ENCODE results near the gene SNX8. TPM values are rescaled to one million over a fixed set of nuclear protein-coding genes. Genes with fewer than 3 reads are reported as not detected.

Gene SNX8
- total and polyA plus RNA-seq, 4 donors = 24.6 to 54.6 (median 45.8) TPM

DNA sequence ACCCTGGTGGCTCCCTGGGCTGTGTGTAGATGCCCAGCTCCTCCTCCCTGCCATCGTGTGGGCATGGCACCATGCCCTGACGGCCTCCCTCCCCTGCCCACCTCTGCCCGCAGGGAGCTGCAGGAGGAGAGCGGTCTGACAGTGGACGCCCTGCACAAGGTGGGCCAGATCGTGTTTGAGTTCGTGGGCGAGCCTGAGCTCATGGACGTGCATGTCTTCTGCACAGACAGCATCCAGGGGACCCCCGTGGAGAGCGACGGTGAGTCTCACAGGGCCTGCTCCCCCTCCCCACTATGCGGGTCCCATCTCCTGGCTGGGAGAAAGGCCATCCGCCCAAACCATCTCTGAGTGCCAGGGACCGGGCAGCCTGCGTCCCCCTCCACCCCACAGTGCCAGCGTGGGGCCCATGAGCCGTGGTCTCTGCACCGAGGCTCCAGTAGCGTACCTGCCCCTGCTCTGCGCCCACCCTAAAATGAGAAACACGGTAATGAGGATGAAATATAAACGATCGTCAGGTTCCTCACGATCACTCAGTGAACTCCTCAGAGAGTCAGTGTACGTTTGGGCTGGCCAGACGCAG, 64.4 kb downstream of the SNX8 start:
- WGBS, 2 donors = 85 to 90% methylated on average over 27 of the region's 27 CpGs
- peaks cover 0 to 7% (median 0%) of the 10 kb centered on the region in 5 donors for H3K4me1 ChIP-seq (ENCODE audit: control insufficient read depth in 5 of 5, insufficient read depth in 5 of 5, low read length in 5 of 5)
- H3K27ac ChIP-seq (ENCODE audit: low read depth in 1 of 2, low read length in 1 of 2) = no peak overlapping the region
- H3K36me3 ChIP-seq (ENCODE audit: control insufficient read depth in 4 of 4, insufficient read depth in 4 of 4, low read length in 4 of 4) = peaks cover 0 to 15% (median 1%) of the 10 kb centered on the region in 4 donors
- H3K27me3 ChIP-seq (ENCODE audit: control insufficient read depth in 3 of 3, insufficient read depth in 3 of 3, low read length in 2 of 3) = no peaks in the 10 kb centered on the region
- no peak overlapping the region for H3K9ac ChIP-seq (ENCODE audit: insufficient read depth in 1 of 2, low read length in 2 of 2)
- no peaks in the 10 kb centered on the region for H3K9me3 ChIP-seq (ENCODE audit: control insufficient read depth in 4 of 4, insufficient read depth in 3 of 4, low read length in 3 of 4)
- ATAC-seq (ENCODE audit: insufficient read depth, low FRiP score) = no peak
- H3K4me3 ChIP-seq = no peak overlapping the region
- TF ChIP-seq, protein P1, sequence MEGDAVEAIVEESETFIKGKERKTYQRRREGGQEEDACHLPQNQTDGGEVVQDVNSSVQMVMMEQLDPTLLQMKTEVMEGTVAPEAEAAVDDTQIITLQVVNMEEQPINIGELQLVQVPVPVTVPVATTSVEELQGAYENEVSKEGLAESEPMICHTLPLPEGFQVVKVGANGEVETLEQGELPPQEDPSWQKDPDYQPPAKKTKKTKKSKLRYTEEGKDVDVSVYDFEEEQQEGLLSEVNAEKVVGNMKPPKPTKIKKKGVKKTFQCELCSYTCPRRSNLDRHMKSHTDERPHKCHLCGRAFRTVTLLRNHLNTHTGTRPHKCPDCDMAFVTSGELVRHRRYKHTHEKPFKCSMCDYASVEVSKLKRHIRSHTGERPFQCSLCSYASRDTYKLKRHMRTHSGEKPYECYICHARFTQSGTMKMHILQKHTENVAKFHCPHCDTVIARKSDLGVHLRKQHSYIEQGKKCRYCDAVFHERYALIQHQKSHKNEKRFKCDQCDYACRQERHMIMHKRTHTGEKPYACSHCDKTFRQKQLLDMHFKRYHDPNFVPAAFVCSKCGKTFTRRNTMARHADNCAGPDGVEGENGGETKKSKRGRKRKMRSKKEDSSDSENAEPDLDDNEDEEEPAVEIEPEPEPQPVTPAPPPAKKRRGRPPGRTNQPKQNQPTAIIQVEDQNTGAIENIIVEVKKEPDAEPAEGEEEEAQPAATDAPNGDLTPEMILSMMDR (IDR thresholded peaks at IDR 0.05; ENCODE audit: control extremely low read depth, extremely low read depth) = no peak
- DNase-seq = no peak

DNA sequence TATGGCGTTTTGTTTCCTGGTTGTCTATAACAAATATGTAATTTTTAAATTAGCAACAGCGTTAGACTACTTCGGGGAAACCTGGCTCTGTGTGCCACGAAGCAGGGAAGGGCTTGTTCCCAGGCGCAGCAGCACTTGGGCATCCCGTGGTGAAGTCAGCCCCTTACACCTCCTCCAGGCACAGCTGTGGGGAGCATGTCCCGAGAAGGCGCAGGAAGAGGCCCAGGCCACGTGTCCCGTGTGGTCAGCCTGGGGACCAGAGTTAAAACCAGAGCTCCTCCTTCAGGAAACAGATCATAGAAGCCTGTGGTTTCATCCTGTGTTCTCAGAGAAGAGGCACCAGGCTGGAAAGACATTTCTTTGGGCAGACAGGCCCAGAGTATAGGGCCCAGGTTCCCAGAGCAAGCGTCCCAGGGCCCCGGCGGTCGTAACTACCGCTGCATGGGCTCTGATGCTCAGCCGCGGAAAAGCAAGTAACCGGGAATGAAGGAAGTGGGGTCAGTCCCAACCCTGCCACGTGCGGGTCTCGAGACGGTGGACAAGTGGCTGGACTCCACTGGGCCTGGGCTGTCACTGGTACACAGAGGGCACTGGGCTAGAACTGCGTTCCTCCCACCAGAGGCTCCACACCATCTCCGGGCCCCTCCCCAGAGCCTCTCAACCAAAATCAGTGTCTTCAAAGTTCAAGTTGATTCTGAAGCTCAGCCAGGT, 65.1 kb downstream of the SNX8 start:
- Histone ChIP-seq H3K4me3 (no peak overlapping the region), H3K36me3 (ENCODE audit: control insufficient read depth in 4 of 4, insufficient read depth in 4 of 4, low read length in 4 of 4) (peaks cover 0 to 9% (median 2%) of the 10 kb centered on the region in 4 donors), H3K27ac (ENCODE audit: low read depth in 1 of 2, low read length in 1 of 2) (no peak overlapping the region), H3K9me3 (ENCODE audit: control insufficient read depth in 4 of 4, insufficient read depth in 3 of 4, low read length in 3 of 4) (no peaks in the 10 kb centered on the region), H3K27me3 (ENCODE audit: control insufficient read depth in 3 of 3, insufficient read depth in 3 of 3, low read length in 2 of 3) (no peaks in the 10 kb centered on the region), H3K9ac (ENCODE audit: insufficient read depth in 1 of 2, low read length in 2 of 2) (peak overlapping the region in 1 of 2 donors; percentile 55), H3K4me1 (ENCODE audit: control insufficient read depth in 5 of 5, insufficient read depth in 5 of 5, low read length in 5 of 5) (peaks cover 0 to 7% (median 0%) of the 10 kb centered on the region in 5 donors)
- 23 to 46% methylated on average over 24 of the region's 24 CpGs for WGBS, 2 donors
- ATAC-seq (ENCODE audit: insufficient read depth, low FRiP score) = peak; percentile 56
- TF ChIP-seq, protein P1 (IDR thresholded peaks at IDR 0.05; ENCODE audit: control extremely low read depth, extremely low read depth) = no peak
- DNase-seq = peak in 2 of 3 donors; percentile 23 to 40

DNA sequence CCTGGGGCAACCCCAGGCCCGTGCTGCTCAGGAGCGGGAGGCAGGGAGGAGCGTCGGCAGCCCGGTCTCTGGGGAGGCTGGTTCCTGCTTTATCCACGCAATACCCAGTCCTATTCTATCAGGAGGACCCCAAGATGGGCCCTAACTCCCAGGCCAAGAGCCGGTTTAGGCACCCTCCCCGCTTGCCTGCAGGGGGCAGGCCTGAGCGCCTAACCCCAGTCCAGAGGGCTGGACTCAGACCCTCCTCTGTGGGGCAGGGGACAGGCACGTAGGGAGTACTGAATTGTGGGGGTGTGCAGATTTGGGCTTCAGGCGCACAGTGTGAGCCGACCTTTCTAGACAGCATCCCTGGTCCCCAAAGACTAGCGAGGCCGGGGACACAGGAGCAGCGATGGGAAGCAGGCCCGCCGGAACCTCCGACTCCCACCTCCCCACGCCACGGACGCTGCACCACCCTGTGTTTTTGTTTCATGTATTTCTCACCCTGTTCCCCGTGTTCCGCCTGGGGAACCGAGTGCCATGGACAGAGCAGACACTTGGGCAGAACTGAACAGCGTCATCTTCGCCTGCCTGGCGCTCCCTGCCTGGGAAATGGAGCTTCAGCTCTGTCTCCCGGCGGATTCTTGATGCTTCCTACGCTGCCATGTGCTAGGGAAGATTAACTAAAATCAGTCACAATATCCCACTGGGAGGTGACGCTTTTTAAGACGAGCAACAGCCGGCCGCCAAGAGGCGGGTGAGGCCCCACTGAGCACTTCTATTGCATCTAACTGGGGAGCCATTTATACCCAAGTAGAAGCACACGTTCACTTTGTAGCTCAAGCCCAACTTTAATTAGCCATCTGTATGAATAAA, 66.9 kb downstream of the SNX8 start:
- Histone ChIP-seq H3K9ac (ENCODE audit: insufficient read depth in 1 of 2, low read length in 2 of 2) (no peak overlapping the region), H3K36me3 (ENCODE audit: control insufficient read depth in 4 of 4, insufficient read depth in 4 of 4, low read length in 4 of 4) (peaks cover 0 to 5% (median 0%) of the 10 kb centered on the region in 4 donors), H3K9me3 (ENCODE audit: control insufficient read depth in 4 of 4, insufficient read depth in 3 of 4, low read length in 3 of 4) (no peaks in the 10 kb centered on the region), H3K4me1 (ENCODE audit: control insufficient read depth in 5 of 5, insufficient read depth in 5 of 5, low read length in 5 of 5) (peaks cover 0 to 14% (median 0%) of the 10 kb centered on the region in 5 donors), H3K27ac (ENCODE audit: low read depth in 1 of 2, low read length in 1 of 2) (no peak overlapping the region), H3K4me3 (no peak overlapping the region), H3K27me3 (ENCODE audit: control insufficient read depth in 3 of 3, insufficient read depth in 3 of 3, low read length in 2 of 3) (no peaks in the 10 kb centered on the region)
- 80 to 85% methylated on average over 36 of the region's 36 CpGs for WGBS, 2 donors
- TF ChIP-seq, protein P1 (IDR thresholded peaks at IDR 0.05; ENCODE audit: control extremely low read depth, extremely low read depth) = no peak
- ATAC-seq (ENCODE audit: insufficient read depth, low FRiP score) (no peak), DNase-seq (peak in 1 of 3 donors; percentile 39)

Data from lung (tissue), 12 donors.